Sigmoid colon (tissue), 7 donors: ENCODE measurements around the gene XYLB. TPM values are rescaled to one million over a fixed set of nuclear protein-coding genes. Genes with fewer than 3 reads are reported as not detected.
"Not testable (repeated sequence)": the region's sequence is repeated elsewhere in the genome, so short reads cannot be mapped to it uniquely, and the experiment has no call there.

Experiments used
- DNase-seq: peaks from one replicate; pipeline ENCODE4 v3.0.0-alpha.2; 2019
- H3K27ac ChIP-seq, 4 donors: fragments of 200-600 bp; sonication (generic); one replicate each; pipeline ENCODE4 v1.5.1; 2016 to 2019; ENCODE audit warnings: mild to moderate bottlenecking in 1 of 4
- H3K27me3 ChIP-seq, 3 donors: fragments of 200-600 bp; sonication (generic); one replicate each; pipeline ENCODE4 v1.5.1; 2019; ENCODE audit warnings: mild to moderate bottlenecking in 1 of 3
- H3K36me3 ChIP-seq, 4 donors: fragments of 200-600 bp; sonication (generic); one replicate each; pipeline ENCODE4 v1.5.1; 2016 to 2019
- H3K4me1 ChIP-seq, 4 donors: fragments of 200-600 bp; sonication (generic); one replicate each; pipeline ENCODE4 v1.5.1; 2017 to 2019
- H3K4me3 ChIP-seq, 4 donors: fragments of 200-600 bp; sonication (generic); one replicate each; pipeline ENCODE4 v1.5.1; 2017 to 2019; ENCODE audit warnings: mild to moderate bottlenecking in 2 of 4, moderate library complexity in 1 of 4
- H3K9me3 ChIP-seq, 4 donors: fragments of 200-600 bp in 3 of 4; sonication (generic) in 3 of 4; one replicate each; pipeline versions ENCODE4 v1.5.1 to v1.6.1; 2013 to 2019
- EP300 ChIP-seq, 4 donors: sonication (generic); formaldehyde crosslinking; IDR thresholded peaks; one replicate each; pipeline ENCODE4 v1.6.1; 2017; ENCODE audit warnings: antibody characterized with exemption in 4 of 4
- POLR2A ChIP-seq, 2 donors: fragments of 450-650 bp; IDR thresholded peaks; one replicate each; pipeline ENCODE4 v1.6.1; 2016; ENCODE audit warnings: antibody characterized with exemption in 2 of 2, mild to moderate bottlenecking in 2 of 2, moderate library complexity in 2 of 2
- POLR2AphosphoS5 ChIP-seq, 4 donors: sonication (generic); formaldehyde crosslinking; IDR thresholded peaks; one replicate each; pipeline ENCODE4 v1.6.1; 2017; ENCODE audit warnings: antibody characterized with exemption in 4 of 4
- WGBS, 2 donors: extraction: QIAGEN DNeasy Blood & Tissue Kit; methylation state at CpG; one replicate each; pipeline ENCODE4 v1.1.7; 2013; 5-methylcytosine and 5-hydroxymethylcytosine counted together
- intact Hi-C: fragments of 100-400 bp; cut with DNase I; formaldehyde crosslinking; loops from one replicate; pipeline ENCODE4 v1.15.1; 2023
- polyA plus RNA-seq, 3 donors: library from polyadenylated mRNA; stranded (reverse); fragments of 200-250 nt; gene quantifications; one replicate each; pipeline ENCODE4 v1.2.3, GENCODE V29; 2013
- total RNA-seq, 4 donors: library from RNA; depleted of rRNA; stranded (reverse); fragments of >200 nt; gene quantifications; one replicate each; pipeline ENCODE4 v1.1.0, GENCODE V29; 2016
- TF ChIP-seq, protein P1 (sequence below), 4 experiments: fragments of 450-650 bp in 3 of 4; fragments of 200-600 bp in 1 of 4; IDR thresholded peaks; one replicate each; pipeline ENCODE4 v1.5.1; 2016 to 2019; ENCODE audit warnings: antibody characterized with exemption in 4 of 4, mild to moderate bottlenecking in 3 of 4, moderate library complexity in 2 of 4
- donor health status: healthy with polysubstance abuse.
- donor health status: Bipolar disorder and iron deficiency.
- donor health status: healthy.

XYLB gene
- total and polyA plus RNA-seq, 7 donors = 2.3 to 4.9 (median 3.2) TPM

DNA sequence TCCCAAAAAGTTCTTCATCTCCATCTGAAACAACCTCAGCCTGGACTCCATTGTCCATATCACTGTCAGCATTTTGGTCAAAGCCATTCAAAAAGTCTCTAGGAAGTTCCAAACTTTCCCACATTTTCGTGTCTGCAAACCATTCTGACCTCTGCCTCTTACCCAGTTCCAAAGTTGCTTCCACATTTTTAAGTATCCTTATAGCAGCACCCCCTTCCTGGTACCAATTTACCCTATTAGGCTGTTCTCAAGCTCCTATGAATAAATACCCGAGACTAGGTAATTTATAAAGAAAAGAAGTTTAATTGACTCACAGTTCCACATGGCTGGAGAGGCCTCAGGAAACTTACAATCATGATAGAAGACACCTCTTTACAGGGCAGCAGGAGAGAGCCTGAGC, 87.1 kb downstream of the XYLB start:
- DNase-seq = not testable (repeated sequence)

DNA sequence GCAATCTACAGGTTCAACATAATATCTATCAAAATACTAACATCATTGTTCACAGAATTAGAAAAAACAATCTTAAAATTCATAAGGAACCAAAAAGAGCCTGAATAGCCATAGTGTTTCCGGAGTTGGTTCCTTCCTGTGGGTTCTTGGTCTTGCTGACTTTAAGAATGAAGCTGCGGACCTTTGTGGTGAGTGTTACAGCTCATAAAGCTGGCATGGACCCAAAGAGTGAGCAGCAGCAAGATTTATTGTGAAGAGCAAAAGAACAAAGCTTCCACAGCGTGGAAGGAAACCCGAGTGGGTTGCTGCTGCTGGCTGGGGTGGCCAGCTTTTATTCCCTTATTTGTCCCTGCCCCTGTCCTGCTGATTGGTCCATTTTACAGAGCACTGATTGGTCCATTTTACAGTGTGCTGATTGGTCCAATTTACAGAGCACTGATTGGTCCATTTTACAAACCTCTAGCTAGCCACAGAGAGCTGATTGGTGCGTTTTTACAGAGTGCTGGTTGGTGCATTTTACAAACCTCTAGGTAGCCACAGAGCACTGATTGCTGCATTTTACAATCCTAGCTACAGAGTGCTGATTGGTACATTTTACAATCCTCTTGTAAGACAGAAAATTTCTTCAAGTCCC, 92.0 kb downstream of the XYLB start:
- DNase-seq, H3K27me3 ChIP-seq, intact Hi-C loops, H3K4me3 ChIP-seq, H3K4me1 ChIP-seq, H3K27ac ChIP-seq, H3K9me3 ChIP-seq, H3K36me3 ChIP-seq: not testable (repeated sequence)
- WGBS, 2 donors = 48 to 90% methylated on average over 5 of the region's 5 CpGs

More for the DNA sequence above, 87.1 kb downstream of the XYLB start:
- H3K36me3 ChIP-seq, intact Hi-C loops, H3K27me3 ChIP-seq, H3K4me3 ChIP-seq, H3K27ac ChIP-seq, H3K4me1 ChIP-seq: not testable (repeated sequence)
- peaks cover 6 to 16% (median 7%) of the 10 kb centered on the region in 4 donors for H3K9me3 ChIP-seq
- WGBS, 2 donors = 78 to 81% methylated on average over 2 of the region's 2 CpGs

DNA sequence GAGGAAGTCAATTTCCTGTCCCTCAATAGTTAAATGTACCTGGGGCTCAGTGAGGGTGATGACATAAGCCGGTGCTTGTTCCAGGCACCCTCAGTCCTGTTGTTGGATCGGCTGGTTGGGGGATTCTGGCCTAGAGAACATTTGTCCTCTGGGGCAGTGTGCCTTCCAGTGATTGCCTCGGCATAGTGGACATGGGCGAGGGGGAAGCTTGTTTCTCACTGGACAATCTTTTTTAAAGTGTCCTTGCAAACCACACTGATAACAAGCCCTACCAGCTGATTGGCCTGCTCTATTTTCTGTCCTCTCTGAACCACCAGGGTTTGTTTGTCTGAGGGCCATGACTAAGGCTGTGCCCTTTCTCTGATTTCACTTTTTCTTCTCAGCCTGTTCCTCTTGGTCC, 96.6 kb downstream of the XYLB start:
- intact Hi-C loops, H3K4me1 ChIP-seq, H3K4me3 ChIP-seq, DNase-seq, H3K36me3 ChIP-seq, H3K27me3 ChIP-seq, H3K9me3 ChIP-seq, H3K27ac ChIP-seq: not testable (repeated sequence)
- 69 to 93% methylated on average over 4 of the region's 4 CpGs for WGBS, 2 donors

DNA sequence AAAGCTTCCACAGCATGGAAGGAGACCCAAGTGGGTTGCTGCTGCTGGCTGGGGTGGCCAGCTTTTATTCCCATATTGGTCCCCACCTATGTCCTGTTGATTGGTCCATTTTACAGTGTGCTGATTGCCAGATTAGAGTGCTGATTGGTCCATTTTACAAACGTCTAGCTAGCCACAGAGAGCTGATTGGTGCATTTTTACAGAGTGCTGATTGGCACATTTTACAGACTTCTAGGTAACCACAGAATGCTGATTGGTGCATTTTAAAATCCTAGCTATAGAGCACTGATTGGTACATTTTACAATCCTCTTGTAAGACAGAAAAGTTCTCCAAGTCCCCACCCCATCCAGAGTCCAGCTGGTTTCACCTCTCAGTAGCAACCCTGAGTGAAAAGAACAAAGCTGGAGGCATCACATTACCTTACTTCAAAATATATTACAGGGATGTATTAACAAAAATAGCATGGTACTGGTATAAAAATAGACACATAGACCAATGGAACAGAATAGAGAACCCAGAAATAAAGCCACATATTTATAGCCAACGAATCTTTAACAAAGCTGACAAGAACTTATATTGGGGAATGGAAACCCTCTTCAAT, 99.6 kb downstream of the XYLB start:
- no peak overlapping the region for H3K4me3 ChIP-seq
- H3K4me1 ChIP-seq = no peaks in the 10 kb centered on the region
- no peaks in the 10 kb centered on the region for H3K27me3 ChIP-seq
- intact Hi-C loops = no loop called here
- DNase-seq = no peak
- no peak overlapping the region for H3K27ac ChIP-seq
- WGBS, 2 donors = 77 to 78% methylated on average over 2 of the region's 2 CpGs
- no peaks in the 10 kb centered on the region for H3K36me3 ChIP-seq
- TF ChIP-seq, protein P1, sequence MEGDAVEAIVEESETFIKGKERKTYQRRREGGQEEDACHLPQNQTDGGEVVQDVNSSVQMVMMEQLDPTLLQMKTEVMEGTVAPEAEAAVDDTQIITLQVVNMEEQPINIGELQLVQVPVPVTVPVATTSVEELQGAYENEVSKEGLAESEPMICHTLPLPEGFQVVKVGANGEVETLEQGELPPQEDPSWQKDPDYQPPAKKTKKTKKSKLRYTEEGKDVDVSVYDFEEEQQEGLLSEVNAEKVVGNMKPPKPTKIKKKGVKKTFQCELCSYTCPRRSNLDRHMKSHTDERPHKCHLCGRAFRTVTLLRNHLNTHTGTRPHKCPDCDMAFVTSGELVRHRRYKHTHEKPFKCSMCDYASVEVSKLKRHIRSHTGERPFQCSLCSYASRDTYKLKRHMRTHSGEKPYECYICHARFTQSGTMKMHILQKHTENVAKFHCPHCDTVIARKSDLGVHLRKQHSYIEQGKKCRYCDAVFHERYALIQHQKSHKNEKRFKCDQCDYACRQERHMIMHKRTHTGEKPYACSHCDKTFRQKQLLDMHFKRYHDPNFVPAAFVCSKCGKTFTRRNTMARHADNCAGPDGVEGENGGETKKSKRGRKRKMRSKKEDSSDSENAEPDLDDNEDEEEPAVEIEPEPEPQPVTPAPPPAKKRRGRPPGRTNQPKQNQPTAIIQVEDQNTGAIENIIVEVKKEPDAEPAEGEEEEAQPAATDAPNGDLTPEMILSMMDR (IDR thresholded peaks at IDR 0.05) = no peak
- TF ChIP-seq POLR2AphosphoS5 (IDR thresholded peaks at IDR 0.05) = no peak
- no peak for TF ChIP-seq POLR2A (IDR thresholded peaks at IDR 0.05)
- no peak for TF ChIP-seq EP300 (IDR thresholded peaks at IDR 0.05)
- H3K9me3 ChIP-seq = no peaks in the 10 kb centered on the region

DNA sequence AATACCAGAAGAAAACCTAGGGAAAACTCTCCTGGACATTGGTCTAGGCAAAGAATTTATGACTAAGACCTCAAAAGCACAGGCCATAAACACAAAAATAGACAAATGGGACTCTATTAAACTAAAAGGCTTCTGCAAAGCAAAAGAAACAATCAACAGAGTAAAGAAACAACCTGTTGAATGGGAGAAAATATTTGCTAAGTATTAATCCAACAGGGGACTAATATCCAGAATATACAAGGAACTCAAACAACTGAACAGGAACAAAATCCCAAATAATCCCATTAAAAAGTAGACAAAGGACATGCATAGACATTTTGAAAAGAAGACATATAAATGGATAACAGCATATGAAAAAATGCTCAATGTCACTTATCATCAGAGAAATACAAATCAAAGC, 100.2 kb downstream of the XYLB start:
- intact Hi-C loops = no loop called here
- Histone ChIP-seq H3K4me1 (no peaks in the 10 kb centered on the region), H3K36me3 (no peaks in the 10 kb centered on the region), H3K27me3 (no peaks in the 10 kb centered on the region), H3K4me3 (no peak overlapping the region), H3K27ac (no peak overlapping the region), H3K9me3 (no peaks in the 10 kb centered on the region)
- no peak for TF ChIP-seq POLR2A (IDR thresholded peaks at IDR 0.05)
- TF ChIP-seq EP300 (IDR thresholded peaks at IDR 0.05) = no peak
- TF ChIP-seq, protein P1 (IDR thresholded peaks at IDR 0.05) = no peak
- no peak for TF ChIP-seq POLR2AphosphoS5 (IDR thresholded peaks at IDR 0.05)
- no peak for DNase-seq

DNA sequence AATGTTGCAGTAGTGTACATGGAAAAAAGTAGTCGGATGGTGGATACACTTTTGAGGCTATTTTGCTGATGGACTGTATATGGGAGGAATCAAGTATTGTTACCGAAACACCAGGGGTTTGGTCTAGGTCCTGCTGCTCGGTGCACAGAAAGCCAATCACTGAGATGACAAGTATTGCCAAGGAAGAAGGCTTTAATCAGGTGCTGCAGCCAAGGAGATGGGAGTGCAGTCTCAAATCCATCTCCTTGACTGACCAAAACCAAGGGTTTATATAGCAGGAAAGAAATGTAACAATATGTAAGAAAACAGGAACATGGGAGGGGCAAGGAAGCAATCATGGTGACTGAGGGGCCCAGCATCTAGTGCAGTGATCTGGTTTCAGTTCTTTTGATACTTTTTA, 104.3 kb downstream of the XYLB start:
- H3K4me1 ChIP-seq = peaks cover 0 to 20% (median 8%) of the 10 kb centered on the region in 4 donors
- intact Hi-C loops = loop anchor here (10.0 kb wide), 2 partner anchors 286 to 604 kb away; partner anchors contain the start of genes OXSR1, SCN11A and WDR48
- H3K27ac ChIP-seq = no peak overlapping the region
- H3K4me3 ChIP-seq = no peak overlapping the region
- no peaks in the 10 kb centered on the region for H3K36me3 ChIP-seq
- TF ChIP-seq, protein P1 (IDR thresholded peaks at IDR 0.05) = no peak
- TF ChIP-seq EP300 (IDR thresholded peaks at IDR 0.05) (no peak), POLR2A (IDR thresholded peaks at IDR 0.05) (no peak), POLR2AphosphoS5 (IDR thresholded peaks at IDR 0.05) (no peak)
- H3K9me3 ChIP-seq = no peaks in the 10 kb centered on the region
- 97% methylated on average over 3 of the region's 3 CpGs for WGBS, 2 donors
- H3K27me3 ChIP-seq = no peaks in the 10 kb centered on the region
- DNase-seq = no peak
